ENCODE measurements around the gene MSANTD2.
A peak's percentile ranks its signal among the peaks of the same experiment; 100 is the strongest.

Gene MSANTD2

GRCh38 chr11:124800226-124800929 is at the start of gene MSANTD2:
MSANTD2 (minus strand) TSS chr11:124800406; CDS start chr11:124800380, 26 bp downstream.
- peak; percentile 94 for ATAC-seq
- peak; percentile 35; the same call in 1 of the 2 replicates for TF ChIP-seq PATZ1 (CRISPR knock-in tag; IDR thresholded peaks at IDR 0.05; ENCODE audit: borderline replicate concordance)
- TF ChIP-seq SNAI2 (CRISPR knock-in tag; IDR thresholded peaks at IDR 0.05): 0 out of 2 replicates have a peak, but pooled peaks have one; percentile 38
- no peak for TF ChIP-seq ZFP30 (CRISPR knock-in tag; IDR thresholded peaks at IDR 0.05)
- peak; percentile 39; the same call in 1 of the 2 replicates for TF ChIP-seq TSHZ2 (CRISPR knock-in tag; IDR thresholded peaks at IDR 0.05)
- no peak for TF ChIP-seq OSR1 (CRISPR knock-in tag; IDR thresholded peaks at IDR 0.05)
- peak; percentile 26; the same call in 1 of the 2 replicates for TF ChIP-seq ZC3H10 (CRISPR knock-in tag; IDR thresholded peaks at IDR 0.05)
- TF ChIP-seq ZNF70 (CRISPR knock-in tag; IDR thresholded peaks at IDR 0.05): peak; percentile 50; the same call in 1 of the 2 replicates
- no peak for TF ChIP-seq ISL1 (CRISPR knock-in tag; IDR thresholded peaks at IDR 0.05)

GRCh38 chr11:124846070-124846673 is 46.0 kb upstream of the MSANTD2 start:
- TF ChIP-seq ZC3H10 (CRISPR knock-in tag; IDR thresholded peaks at IDR 0.05) (no peak), ARNTL (CRISPR knock-in tag; IDR thresholded peaks at IDR 0.05; ENCODE audit: borderline replicate concordance, low read depth) (no peak)
- no peak for ATAC-seq

GRCh38 chr11:124844664-124845079 is 44.5 kb upstream of the MSANTD2 start:
- no peak for ATAC-seq
- TF ChIP-seq ZNF70 (CRISPR knock-in tag; IDR thresholded peaks at IDR 0.05) (no peak), ZFP30 (CRISPR knock-in tag; IDR thresholded peaks at IDR 0.05) (no peak), ZC3H10 (CRISPR knock-in tag; IDR thresholded peaks at IDR 0.05) (no peak), ARNTL (CRISPR knock-in tag; IDR thresholded peaks at IDR 0.05; ENCODE audit: borderline replicate concordance, low read depth) (no peak), OSR1 (CRISPR knock-in tag; IDR thresholded peaks at IDR 0.05) (no peak), ISL1 (CRISPR knock-in tag; IDR thresholded peaks at IDR 0.05) (no peak), TCF4 (CRISPR knock-in tag; IDR thresholded peaks at IDR 0.05; ENCODE audit: borderline replicate concordance) (no peak), CREB5 (CRISPR knock-in tag; IDR thresholded peaks at IDR 0.05; ENCODE audit: low read depth) (no peak), CSRNP3 (CRISPR knock-in tag; IDR thresholded peaks at IDR 0.05) (no peak), RARB (CRISPR knock-in tag; IDR thresholded peaks at IDR 0.05) (no peak), TOX (CRISPR knock-in tag; IDR thresholded peaks at IDR 0.05; ENCODE audit: borderline replicate concordance) (no peak)

- no peak for ATAC-seq
- TF ChIP-seq ZNF565 (CRISPR knock-in tag; conservative IDR thresholded peaks at IDR 0.05; ENCODE audit: low read depth) (no peak), ISL1 (CRISPR knock-in tag; IDR thresholded peaks at IDR 0.05) (no peak), ZNF8 (CRISPR knock-in tag; IDR thresholded peaks at IDR 0.05) (no peak), CREB5 (CRISPR knock-in tag; IDR thresholded peaks at IDR 0.05; ENCODE audit: low read depth) (no peak), TOX (CRISPR knock-in tag; IDR thresholded peaks at IDR 0.05; ENCODE audit: borderline replicate concordance) (no peak), ZFP30 (CRISPR knock-in tag; IDR thresholded peaks at IDR 0.05) (no peak), ESRRG (CRISPR knock-in tag; IDR thresholded peaks at IDR 0.05) (no peak), ZC3H10 (CRISPR knock-in tag; IDR thresholded peaks at IDR 0.05) (no peak), ZNF70 (CRISPR knock-in tag; IDR thresholded peaks at IDR 0.05) (no peak), POU6F1 (CRISPR knock-in tag; IDR thresholded peaks at IDR 0.05; ENCODE audit: borderline replicate concordance, low read depth) (no peak), ZFP3 (CRISPR knock-in tag; IDR thresholded peaks at IDR 0.05) (no peak), TSHZ2 (CRISPR knock-in tag; IDR thresholded peaks at IDR 0.05) (no peak)
Measured at GRCh38 chr11:124843616-124843910, 43.4 kb upstream of the MSANTD2 start.

Measured in SK-N-SH treated with all-trans-retinoic acid at 6 μM for 48 hours (cell line).